CD4-positive, alpha-beta T cell treated with Interleukin-10 for 1 hour (primary cell): ENCODE results near the gene CD8A.
"Not testable (repeated sequence)": the region's sequence is repeated elsewhere in the genome, so short reads cannot be mapped to it uniquely, and the experiment has no call there.

Source experiments
- DNase-seq: peaks from one replicate; pipeline ENCODE4 v3.0.0-alpha.2; 2020

The CD8A gene

DNA sequence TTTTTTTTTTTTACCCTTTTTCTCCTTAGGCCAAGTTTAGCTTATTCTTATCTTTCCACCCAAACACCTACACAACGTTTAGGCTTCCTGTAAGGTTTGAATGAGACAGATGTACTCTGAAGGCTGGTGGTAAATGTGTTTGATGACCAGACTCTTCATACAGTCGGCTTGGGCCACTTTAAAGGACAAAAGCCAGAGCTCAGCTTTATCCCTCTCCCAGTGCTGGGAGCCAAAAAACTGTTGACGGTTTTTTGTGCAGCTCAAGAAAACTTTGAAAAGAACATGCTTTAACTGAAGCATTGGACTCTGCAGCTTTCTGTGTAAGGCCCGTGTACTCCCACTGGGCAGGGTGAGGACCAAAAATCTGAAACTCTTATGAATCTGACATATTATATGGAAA is 15.4 kb downstream of the CD8A start:
- no peak for DNase-seq

DNA sequence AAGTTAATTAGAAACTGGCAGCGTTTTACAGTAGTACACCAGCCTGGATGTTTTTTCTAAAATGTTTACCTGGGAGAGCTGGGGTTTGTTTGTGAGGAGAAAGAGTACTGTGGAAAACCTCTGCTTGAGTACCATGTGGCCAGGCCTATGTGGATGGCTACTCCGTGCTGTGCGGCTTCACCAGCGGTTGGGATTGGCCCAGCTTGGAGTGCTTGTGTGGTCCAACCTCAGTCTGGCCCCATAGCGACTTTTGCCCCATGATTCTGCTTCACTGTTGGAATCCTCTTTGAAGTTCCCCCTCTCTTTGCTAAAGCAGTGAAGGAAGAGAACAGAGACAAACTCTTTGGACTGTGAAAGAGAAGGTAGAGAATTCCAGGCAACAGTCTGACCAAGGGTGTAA is 15.9 kb downstream of the CD8A start:
- DNase-seq, result no peak

DNA sequence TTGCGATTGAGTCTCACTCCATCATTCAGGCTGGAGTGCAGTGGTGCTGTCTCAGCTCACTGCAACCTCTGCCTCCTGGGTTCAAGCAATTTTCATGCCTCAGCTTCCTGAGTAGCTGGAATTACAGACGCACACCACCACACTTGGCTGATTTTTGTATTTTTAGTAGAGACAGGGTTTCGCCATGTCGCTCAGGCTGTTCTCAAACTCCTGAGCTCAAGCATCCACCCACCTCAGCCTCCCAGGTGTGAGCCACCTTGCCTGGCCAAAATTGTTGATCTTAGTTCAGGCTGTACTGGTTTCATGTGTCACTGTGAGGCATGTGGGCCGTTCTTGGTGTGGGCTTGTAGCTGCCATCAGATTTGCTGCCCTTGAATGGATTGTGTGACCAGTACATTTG is 18.1 kb downstream of the CD8A start:
- DNase-seq, result no peak

DNA sequence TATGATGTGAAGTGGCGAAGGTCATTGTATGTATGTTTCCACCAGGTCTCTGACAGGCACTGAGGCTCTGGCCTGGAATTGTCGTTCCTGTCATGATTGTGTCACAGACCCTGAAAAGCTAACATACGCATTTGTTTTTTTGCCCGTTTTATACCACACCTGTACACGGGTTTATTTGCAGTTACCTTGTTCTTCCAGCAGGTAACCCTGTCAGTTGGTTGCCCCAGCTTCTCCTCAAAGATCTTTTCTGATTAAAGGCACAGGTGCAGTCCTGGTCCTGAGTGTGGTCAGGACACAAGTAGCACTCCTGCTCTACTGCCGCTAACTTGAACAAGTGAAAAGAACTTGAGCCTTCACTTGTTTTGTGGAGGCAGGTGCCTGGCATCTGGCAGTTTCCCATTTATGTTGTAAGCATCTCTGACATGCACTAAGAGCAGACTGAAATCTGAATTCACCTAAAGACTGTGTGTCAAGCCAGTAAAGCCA is 19.9 kb downstream of the CD8A start:
- DNase-seq, result no peak

DNA sequence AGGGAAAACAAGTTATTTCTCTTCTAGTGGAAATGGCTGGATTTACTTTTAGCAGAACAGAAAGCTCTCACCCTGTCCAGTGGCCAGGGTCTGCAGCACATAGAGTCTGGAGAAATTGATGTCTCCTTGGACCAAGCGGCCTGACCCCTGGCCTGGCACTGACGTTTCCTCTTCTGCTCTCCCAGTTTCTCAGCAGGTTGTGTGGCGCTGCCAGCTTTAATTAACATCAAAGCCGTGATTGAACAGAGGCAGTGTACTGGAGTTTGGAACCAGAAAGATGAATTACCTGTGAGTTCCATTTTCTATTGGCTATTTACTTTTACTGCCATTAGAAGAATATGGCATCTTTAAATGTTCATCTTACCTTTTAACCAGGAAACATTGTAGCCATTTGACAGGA is 20.9 kb downstream of the CD8A start:
- DNase-seq, result no peak

DNA sequence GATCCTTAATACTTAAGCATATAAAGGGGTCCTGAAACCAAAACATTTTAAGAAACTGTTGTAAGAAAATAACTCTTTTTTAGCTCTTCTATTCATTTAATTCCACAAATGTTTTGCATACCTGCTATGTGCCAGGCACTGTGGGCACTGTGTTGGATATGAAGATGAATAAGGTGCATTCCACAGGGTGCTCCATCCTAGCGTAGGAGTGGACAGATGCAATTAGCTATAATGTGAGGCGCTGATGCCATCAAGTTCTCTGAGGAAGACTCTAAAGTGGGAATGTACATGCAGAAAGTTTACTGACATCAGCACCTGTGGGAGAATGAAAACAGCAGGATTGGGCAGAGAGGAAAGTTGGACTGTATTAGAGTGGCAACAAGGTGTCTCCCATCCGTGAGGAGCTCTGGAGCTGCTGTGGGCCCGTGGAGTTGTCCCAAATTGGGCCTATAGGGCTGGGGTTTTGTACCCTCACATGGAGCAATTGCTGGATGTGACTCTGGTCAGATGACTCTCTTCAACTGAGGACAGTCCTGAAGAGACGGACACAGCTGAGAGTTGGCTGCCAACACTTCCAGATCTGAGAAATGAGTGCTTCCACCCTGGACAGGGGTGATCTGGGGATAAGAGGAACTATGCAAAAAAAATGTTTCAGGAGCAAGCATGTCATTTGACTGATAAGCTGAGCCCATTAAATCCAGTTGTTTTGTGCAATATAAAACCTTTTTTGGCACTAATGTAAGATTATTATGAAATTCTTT is 22.3 kb downstream of the CD8A start:
- DNase-seq, result no peak

DNA sequence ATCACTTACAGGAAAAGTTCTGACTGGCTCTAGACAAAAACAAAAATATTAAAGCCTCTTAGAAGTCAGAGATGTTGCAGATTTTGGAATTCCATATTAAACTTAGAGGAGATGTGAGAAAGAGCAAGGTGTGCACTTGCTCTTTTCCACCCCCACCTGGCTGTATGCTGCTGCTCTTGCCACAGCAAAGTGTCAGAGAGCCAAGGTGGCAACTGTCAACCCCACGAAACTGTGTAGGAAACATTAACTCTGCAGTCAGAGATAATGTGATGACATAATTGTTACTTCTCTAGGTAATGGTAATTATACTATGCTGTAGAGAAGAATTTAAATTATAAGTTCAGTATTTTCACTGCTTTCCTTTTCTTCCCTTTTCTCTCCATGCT is 25.4 kb downstream of the CD8A start:
- DNase-seq, result no peak

DNA sequence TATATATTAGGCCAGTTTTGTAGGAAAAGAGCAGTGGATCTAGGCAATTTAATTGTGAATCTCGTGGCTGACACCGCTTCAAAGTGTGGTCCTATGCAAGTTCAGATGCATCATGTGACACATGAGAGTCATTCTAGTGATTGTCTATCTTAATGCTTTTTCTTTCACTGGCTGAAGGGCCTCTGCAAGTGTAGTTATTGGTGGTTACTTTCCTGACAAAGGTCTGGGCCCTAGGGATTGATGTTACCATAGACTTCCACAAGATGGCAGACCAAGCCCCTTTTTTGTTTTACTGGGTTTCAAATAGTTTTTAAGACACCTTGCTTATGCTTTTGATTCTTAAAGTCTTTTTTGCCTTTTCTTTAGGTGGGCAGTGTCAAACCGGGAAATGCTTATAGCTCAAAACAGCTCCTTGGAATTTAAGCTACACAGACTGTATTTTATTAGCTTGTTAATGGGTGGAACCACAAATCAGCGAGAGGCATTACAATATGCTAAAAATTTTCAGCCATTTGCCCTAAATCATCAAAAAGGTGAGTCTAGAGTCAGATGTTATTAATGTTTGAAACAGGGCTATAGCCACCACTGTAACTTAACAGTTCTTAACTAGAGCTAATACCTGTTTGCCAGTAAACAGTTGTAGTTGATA is 25.9 kb downstream of the CD8A start:
- peak; percentile 70 for DNase-seq

DNA sequence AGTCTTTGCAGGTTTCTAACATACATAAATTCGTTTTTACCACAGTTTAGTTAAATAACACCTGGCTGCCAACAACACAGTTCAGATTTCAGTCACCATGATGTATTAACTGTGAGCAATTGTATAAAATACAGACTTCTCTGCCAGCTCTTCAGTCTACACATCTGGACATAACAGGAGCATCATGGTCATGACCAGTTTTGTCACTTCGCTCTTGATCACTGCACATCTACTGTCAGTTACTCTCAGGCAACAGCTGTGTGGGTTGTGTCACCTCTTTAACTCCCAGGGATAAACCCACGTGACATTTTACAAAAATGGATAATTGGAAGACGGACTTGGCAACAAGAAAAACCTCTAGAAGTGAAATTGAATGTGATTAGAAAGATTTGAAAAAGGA is 30.3 kb downstream of the CD8A start:
- DNase-seq, result no peak

DNA sequence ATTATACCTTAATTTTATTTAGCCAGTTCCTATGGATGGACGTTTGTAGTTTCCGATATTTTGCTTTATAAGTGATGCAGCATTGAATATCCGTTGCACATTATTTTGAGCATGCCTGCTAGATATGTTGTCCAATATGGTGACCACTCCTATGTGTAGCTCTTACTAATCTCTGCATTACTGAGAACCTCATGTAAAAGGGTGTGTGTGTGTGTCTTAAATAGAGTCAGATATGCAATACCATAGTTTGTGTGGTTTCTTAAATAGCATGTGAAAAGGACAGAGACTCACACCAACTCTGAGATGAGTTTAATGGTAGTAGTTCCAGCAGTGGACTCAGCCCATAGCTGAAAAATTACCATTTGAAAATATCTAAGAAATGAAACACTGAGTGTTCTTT is 32.3 kb downstream of the CD8A start:
- DNase-seq, result no peak

DNA sequence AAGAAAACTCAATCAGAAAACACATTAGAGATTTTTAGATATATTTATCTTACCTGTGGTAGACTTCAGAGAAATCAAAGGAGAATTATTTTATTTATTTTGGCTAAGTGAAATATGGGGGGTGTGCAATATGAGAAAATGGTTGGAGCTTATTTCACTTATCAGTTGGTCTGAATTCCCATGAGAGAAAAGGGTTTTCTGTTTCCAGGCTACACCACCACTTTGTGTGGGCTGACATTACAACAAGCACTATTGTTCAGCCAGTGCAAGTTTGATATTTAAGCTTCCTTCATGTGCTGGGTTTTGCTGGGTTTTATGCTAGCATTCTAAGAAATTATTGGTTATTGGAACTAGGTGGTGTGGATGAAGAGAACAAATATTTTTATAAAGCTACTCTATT is 37.1 kb downstream of the CD8A start:
- no peak for DNase-seq

DNA sequence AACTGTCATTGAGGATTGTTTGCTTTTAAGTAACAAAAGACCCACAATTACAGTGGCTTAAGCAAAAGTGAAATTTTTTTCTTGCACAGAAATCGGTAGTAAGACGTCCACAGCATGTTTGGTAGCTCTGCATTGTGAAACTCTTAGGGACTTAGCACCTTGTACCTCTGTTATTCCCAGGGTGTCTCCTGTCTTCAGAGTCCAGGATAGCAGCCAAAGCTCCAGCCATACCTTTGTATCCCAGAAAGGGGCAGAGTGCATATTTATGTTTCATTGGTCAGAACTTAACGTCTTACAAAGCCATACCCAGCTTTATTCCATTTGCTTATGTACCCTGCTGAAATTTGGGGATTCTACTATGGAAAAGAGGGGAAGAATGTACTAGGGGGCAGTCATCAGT is 37.8 kb downstream of the CD8A start:
- no peak for DNase-seq

DNA sequence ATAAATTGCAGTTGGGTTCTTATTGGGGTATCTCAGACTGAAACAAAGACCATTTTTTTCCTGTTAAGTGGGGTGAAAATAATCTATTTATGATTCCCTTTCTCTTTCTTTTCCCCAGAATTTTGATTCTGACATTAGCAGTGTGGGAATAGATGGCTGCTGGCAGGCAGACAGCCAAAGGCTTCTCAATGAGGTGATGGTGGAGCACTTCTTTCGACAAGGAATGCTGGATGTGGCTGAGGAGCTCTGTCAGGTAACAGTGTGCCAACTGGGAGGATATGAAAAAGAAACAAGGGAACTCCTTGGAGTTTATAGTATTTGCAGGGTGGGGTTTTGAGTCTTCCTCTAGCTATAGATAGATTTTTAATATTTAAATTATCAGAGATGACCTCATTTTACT is 38.9 kb downstream of the CD8A start:
- DNase-seq, result no peak

DNA sequence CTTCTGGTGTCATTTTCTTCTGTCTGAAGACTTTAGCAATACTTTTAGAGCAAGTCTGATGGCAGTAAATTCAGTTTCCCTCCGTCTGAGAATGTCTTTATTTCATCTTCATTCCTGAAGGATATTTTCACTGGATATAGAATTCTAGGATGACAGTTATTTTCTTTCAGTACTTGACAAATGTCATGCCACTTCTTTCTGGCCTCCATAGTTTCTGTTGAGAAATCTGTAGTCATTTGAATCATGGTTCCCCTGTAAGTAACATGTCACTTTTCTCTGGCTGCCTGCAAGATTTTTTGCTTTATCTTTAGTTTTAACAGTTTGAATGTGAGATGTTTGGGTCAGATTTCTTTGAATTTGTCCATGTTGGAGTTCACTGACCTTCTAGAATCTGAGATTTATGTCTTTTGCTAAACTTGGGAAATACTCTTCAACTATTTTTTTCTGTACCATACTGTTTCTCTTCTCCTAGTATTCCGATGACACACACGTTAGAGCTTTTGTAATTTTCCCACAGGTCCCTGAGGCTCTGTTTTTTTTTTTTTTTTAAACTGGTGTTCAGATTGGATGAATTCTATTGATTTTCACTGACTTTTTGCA is 40.4 kb downstream of the CD8A start:
- no peak for DNase-seq

DNA sequence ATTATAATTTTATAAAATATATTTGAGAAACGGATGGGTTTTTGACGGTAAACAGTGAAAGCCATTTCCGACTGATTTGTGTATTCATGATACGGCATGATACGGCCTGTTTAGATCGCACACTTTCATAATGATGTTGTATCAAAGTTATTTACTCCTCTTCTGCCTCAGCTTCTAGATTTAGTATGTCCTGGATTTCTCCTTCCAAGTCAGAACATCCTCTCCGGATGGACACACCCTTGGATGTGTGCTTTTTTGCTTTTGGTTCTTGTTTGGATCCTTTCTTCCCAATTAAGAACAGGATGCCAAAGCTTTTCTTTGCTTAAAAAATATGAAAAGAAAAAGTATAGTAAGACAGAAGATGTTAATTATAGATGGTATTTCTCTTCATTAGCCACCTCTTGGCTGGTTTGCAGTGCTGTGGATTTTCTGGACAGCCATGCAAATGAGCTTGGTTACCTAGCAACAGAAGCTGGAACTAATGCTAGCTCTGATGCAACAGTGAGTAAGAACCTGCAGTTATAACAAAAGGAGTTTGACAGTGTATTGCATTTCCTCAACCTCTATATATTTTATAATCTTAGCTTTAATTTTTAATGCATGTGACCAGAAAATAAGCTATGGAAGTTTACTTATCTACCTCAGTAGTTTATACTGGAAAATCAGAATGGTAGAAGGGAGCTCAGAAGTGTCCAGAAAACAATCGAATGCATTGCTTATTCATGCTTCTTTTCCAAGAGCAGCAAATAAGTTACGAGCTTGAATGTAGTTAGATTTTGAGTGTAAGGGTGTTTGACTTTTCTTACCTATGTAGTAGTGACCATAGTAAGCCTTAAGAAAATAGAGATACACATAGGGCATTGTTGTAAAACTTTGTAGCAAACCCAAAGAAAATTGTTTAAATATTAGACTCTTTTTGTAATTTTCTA is 42.7 kb downstream of the CD8A start:
- no peak for DNase-seq

DNA sequence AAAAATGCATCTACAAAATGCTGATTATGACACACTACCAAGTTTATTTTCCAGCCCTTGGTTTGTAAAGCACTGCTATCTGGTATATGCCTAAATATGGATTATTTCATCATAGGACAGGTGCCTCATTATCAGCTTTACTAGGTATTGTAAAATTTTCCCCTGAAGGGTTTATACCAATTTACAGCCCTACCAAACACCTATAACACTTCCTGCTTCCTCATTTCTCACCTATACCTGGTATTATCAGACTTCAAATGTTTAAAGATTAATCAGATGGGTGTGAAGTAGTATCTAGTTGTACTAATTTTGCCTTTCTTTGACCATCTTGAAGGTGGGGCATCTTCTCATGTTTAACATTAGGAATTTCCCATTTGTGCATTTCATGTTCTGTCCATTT is 43.8 kb downstream of the CD8A start:
- DNase-seq, result no peak

DNA sequence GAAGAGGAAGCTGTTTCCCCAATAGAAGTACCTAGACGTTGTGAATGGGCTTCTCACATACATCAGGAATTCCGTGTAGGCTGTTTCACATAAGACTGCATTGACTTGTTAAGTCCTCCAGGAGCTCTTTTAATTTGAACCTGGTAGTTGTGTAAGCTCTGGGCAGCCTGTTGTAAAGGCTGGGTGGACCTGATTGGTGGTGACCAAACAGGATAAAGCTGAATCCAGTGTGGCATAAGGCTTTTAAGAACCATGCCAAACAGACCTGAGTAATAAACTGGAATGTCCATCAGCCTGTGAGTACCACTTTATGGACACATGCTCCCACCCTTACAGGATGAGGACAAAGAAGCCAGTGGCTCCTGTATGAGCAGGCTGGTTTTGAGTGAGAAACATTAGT is 46.6 kb downstream of the CD8A start:
- no peak for DNase-seq

DNA sequence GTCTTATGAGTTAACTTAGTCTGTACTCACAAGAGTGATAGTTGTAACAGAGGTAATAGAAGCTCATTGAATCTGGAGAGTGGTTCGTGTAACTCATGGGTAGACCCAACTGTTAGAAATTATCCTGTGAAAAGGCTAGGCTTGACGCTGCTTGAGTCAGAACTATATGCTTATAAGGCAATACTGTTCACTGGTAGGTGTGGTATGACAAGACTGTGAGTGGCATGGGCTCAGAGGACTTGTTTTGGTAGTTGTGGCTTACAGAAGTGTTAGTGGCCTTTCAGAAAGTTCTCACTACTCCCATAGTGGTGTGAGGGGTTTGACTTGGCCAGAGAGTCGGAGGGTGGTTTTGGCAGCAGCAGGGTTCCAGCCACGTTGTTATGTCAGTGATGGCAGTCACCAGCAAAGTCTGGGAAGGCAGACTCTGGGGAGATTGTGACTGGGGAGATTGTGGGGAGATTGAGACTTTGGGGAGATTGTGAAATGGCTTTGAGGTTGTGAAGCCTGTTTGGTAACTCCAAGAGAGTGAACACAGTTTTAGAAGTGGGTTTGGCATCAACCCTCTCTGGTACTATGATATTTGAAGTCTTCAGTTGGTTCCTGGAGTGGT is 48.7 kb downstream of the CD8A start:
- DNase-seq, result not testable (repeated sequence)

DNA sequence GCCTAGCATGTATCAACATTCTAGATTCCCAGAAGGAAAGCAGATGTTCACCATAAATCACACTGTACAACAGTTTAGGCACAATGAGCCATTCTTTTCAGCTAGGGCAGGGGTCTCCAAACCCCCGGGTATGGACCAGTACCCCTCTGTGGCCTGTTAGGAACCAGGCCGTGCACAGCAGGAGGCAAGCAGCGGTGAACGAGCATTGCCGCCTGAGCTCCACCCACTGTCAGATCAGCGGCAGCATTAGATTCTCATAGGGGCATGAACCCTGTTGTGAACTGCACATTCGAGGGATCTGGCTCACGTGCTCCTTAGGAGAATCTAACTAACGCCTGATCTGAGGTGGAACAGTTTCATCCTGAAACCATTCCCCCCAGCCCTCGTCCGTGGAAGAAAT is 50.8 kb downstream of the CD8A start:
- not testable (repeated sequence) for DNase-seq

DNA sequence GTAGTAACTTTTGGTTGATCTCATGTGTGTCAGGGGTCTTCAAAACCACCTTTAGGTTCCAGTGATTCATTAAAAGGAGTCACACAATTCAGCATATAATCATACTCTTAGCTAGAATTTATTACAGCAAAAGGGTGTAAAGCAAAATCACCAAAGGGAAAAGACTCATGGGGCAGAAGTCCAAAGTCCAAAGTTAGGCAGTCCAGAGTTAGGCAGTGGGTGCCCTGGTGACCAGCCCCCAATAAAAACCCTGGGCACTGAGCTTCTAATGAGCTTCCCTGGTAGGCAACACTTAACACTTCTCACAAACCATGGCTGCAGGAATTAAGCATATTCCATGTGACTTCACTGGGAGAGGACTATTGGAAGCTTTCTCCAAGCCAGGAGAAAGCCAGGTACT is 51.2 kb downstream of the CD8A start:
- DNase-seq, result not testable (repeated sequence)

DNA sequence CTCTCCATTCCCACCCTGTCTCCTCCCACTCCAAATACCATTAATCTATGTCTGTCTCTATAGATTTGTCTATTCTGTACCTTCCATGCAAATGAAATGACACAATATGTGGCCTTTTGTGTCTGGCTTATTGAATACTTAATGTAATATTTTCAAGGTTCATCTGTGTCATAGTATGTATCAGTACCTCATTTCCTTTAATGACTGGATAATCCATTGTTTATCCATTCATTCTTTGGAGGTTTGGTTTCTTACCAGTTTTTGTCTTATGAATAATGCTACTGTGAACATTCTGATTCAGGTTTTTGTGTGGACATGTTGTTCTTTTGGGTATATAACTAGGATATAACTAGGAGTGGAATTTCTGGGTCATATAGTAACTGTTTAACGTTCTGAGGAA is 55.8 kb downstream of the CD8A start:
- DNase-seq, result not testable (repeated sequence)
